GM21576 (cell line): ENCODE data around the gene CRYBA2.

Source experiments
- ATAC-seq: cut with Tn5 transposase; IDR thresholded peaks from one replicate; pipeline ENCODE4 v1.9.1; 2021; ENCODE audit warnings: mild to moderate bottlenecking, moderate library complexity; ENCODE audit not compliant: unreplicated experiment

CRYBA2 gene, protein sequence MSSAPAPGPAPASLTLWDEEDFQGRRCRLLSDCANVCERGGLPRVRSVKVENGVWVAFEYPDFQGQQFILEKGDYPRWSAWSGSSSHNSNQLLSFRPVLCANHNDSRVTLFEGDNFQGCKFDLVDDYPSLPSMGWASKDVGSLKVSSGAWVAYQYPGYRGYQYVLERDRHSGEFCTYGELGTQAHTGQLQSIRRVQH

DNA sequence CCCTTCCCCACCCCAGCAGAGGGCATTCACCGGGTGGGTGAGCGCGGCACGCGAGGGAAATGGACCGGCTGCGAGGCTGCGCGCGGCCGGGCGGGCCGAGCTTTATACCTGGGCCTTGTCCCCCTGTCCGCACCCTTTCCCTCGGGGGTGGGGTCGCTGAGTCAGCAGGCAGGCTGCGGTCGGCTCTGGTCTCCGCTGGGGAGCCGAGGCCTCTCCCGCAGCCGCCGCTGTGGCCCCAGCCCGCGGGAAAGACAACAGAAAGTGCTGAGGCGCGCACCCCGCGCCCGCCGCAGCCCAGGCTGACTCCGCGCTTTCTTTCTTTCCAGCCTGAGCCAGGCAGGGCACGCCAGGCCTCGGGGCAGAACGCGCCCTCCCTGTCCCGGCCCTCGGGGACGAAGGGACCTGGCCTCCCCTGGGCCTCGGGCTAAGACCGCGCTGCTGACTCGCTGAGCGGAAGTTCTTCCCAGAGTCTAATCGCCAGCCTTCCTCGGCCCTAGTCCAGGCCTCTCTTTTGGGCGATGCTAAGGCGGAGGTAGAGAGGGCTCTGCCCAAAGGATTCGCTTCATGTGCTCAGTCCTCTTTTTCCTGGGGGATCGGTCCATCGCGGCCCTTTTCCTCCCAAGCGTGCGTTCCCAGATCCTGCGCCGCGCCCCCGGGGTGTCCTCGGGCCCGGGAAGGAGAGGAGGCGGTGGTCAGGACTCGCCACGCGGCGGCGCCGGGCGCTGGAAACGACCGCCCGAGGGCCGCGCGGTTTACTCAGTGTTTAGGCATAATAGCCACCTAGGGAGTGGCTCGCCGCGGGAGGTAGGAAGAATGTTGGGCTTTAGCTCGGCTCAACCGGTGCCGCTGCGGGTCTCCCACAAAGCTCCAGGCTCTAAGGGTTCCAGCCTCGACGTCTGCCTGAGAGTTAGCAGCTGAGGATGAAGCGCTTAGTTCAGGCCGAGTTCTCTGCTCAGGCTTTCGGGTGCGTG is at the start of gene CRYBA2:
TSS of gene CRYBA2 (minus strand) at position 78 of the 971 bp plus-strand sequence. CDS start 246 bp downstream, outside the sequence.
- ATAC-seq: no peak

DNA sequence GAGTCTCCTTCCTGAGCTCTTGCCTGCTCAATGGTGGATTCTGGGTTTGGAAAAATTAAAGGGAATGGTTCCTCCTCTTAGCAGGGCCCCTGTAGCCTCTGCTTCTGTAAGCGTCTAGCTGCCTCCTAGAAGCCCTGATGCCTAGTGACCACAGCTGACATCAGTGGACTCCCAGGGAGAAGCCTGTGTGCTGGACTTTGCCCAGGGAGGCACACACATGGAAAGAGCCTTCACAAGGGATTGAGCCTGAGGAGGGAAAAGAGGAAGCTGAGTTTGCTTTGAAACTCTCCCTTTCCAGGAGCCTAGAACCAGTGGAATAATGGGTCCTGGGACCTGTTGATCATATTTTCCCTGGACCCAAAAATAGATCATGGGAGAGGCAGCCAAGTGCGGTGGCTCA is 49.5 kb upstream of the CRYBA2 start:
- no peak for ATAC-seq

DNA sequence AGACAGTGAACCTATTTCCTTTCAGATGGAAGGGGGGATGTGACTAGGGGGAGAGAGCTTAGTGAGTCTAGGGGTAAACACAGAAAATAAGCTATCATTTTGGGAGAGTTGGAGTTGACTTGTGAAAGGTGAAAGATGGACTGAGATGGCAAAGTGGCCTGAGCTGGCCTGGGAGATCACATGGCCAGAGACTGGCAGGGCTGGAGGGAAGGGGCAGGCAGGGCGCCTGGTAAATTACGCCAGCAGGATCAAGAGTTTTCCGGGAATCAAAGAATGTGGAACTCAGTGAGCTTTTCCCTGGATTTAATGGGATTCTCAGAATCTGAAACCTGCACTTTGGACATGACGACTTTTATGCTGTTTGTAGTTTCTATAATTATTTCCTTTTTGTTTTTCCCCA is 48.9 kb upstream of the CRYBA2 start:
- ATAC-seq: no peak

GRCh38 chr2:219041252-219041651 is 48.0 kb upstream of the CRYBA2 start, which contains the start of gene CFAP65:
CFAP65 (minus strand) TSS chr2:219041516; CDS start chr2:219039048, 2,468 bp downstream.
- no peak for ATAC-seq

GRCh38 chr2:219038600-219038999 is 45.4 kb upstream of the CRYBA2 start:
- ATAC-seq: no peak

DNA sequence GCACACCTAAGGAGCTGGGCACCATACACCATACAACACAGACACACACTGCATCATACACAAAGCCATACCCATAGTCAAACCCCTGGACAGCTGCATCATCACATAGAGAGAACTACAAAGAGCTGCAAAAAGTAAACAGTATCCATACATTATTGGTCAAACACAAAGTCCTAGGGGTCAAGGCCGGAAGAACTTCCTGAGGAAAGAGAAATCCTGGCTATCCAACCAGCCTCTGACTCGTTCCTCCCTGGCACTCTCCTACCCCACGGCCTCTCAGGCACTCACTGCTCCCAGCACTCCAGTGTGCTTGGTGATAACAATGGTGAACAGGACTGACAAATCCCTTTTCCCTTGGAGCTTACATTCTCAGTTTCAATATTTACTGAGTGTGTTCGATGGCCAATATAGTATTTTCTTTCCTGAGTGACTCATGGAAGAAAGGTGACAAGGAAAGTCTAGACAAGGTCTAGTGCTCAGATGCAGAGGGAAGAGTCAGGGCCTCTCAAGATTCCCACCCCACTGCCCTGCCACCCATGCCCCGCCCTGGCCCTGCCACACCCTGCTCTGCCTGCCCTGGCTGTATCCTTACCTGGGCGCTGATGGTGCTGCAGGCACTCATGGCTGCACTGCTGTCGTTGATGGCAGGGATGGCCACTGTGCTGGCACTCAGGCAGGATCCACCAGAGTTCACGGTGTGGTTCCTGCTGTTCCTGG is 44.7 kb upstream of the CRYBA2 start:
- no peak for ATAC-seq

DNA sequence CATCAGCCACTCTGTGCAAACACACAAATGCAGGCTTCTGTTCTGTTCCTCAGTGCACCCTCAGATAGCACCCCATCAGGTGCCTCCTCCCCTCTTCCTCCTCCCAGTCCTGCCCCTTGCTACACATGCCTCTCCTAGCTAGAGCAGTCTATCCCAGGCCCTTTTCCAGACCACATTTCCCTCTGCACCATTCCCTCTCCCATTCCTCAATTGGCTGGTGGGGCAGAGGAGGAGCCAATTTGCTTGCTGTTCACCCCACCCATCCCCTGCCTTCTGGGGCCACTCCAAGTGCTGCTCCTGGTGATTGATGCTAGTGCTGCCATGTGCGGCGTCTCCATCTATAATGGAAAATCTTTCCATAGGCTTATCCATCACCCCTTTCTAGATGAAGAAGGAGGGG is 42.7 kb upstream of the CRYBA2 start:
- no peak for ATAC-seq

DNA sequence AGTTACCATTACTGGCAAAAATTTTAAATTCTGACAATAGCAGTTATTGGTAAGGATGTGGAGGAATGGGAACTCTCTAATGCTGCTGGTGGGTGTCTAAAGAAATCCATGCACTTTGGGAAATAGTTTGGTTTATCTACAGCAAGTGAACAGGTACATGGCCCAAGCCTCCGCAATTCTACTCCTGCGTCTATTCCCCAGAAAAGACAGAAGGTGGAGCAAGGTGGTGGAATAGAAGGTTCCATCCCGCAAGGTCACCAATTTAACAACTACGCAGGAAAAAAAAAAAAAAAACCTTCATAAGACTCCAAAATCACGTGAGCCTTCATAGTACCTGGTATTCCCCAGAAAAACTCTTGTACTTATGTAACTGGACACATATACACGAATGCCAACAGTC is 41.6 kb upstream of the CRYBA2 start:
- no peak for ATAC-seq

- no peak for ATAC-seq
Observed at GRCh38 chr2:219032051-219032745, 39.0 kb upstream of the CRYBA2 start.

DNA sequence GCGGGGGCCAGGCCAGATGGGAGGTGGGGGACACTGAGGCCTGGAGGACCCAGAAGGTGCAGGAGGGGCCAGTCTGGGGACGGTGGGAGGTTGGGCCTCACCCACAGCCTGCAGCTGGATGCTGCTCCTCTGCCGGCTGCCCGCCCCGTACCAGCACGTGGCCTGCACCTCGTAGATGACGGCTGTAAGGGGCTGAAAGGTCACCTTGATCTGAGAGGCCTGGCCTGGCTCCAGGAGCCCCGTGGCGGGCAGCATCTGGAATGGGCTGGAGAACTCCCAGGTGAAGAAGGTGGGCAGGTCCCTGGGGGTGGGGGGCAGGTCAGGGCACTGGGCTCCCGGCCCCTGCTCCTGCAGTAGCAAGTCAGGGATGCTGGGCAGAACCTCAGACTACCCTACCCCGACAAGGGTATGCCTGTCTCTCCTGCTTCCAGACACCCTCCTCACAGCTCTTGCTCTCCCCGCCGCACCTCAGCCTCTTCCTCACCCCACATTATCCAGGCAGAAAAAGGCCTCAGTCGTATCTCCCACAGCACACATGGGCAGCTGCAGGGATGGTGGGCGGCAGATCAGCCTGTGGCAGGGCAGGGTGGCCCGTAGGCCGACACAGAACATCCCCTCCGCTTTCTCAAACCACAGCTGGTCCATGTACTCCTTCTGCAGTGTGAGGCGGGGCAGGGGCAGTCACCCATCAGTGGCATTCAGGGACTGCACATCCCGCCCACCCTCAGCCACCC is 38.0 kb upstream of the CRYBA2 start:
- ATAC-seq: no peak

GRCh38 chr2:219030177-219030940 is 37.1 kb upstream of the CRYBA2 start:
- ATAC-seq: no peak

DNA sequence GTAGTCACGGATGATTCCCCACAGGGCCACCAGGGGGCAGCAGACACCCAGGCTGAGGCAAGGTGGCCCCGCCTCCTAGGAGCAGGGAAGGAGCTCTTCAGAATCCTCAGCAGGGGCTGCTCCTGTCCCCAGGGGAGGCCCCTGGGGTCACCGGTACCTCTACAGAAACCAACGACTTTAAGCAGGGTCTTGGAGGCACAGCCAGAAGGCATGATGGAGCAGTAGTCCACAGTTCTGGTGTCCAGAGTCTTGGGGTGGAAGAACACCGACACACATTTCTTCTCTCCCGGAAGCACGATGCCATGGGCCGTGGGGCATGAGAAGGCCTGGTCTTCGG is 36.6 kb upstream of the CRYBA2 start:
- peak; percentile 56 for ATAC-seq

DNA sequence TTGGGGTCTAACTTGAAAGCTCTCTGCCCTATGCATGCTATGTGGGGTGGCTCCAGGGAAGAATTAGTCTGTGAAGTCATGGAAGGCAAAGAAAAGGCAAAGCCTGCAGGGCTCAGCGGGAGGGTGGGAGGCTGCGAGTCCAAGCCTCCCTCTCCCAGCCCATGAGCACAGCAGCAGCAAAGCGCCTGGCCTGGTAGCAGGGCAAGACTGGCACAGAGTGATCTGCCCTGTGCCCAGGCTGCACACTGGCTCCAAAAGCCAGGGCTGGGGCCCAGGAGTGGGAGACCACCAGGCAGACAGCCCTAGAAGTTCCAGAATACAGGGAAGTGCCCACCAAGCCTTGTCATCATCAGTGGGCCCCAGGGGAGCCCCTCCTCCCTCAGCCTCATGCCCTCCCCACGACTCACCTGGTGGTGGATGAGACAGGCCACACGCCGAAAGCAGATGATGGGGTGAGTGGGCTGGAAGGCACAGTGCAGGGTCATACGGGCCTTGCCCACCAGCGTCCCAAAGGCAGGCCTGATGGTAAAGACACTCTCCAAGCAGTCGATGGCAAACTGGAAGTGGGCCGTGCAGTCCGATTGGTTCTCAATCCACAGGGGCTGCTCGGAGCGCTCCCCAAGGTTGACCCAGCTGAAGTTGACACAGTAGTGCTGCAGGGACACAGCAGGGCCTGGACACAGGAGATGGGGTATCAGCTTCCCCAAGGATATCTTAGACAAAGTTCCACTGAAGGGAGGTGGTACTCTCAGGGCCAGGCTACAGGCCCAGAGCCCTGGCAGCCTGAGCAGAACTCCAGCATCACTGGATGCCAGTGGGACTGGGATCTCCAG is 36.0 kb upstream of the CRYBA2 start:
- no peak for ATAC-seq

- ATAC-seq: no peak
Observed at GRCh38 chr2:219028141-219028540, 34.9 kb upstream of the CRYBA2 start.

- no peak for ATAC-seq
Observed at GRCh38 chr2:219027511-219028055, 34.4 kb upstream of the CRYBA2 start.

- ATAC-seq: no peak
Observed at GRCh38 chr2:219026946-219027345, 33.7 kb upstream of the CRYBA2 start.

GRCh38 chr2:219025637-219026585 is 32.7 kb upstream of the CRYBA2 start:
- ATAC-seq: no peak
